Measurements from ENCODE around the gene PCDH17. TPM values are rescaled to one million over a fixed set of nuclear protein-coding genes. Genes with fewer than 3 reads are reported as not detected.

Gene PCDH17
- total and polyA plus RNA-seq, 4 donors: 0.59 to 8.8 (median 0.98) TPM

- no peaks in the 10 kb centered on the region for H3K36me3 ChIP-seq (ENCODE audit: control insufficient read depth in 4 of 4, insufficient read depth in 3 of 4, low read depth in 1 of 4, low read length in 3 of 4)
- no peak for TF ChIP-seq RAD21 (IDR thresholded peaks at IDR 0.05)
- no peak for TF ChIP-seq ATF3 (IDR thresholded peaks at IDR 0.05)
- TF ChIP-seq FOXA1 (IDR thresholded peaks at IDR 0.05): no peak
- TF ChIP-seq, protein P1, sequence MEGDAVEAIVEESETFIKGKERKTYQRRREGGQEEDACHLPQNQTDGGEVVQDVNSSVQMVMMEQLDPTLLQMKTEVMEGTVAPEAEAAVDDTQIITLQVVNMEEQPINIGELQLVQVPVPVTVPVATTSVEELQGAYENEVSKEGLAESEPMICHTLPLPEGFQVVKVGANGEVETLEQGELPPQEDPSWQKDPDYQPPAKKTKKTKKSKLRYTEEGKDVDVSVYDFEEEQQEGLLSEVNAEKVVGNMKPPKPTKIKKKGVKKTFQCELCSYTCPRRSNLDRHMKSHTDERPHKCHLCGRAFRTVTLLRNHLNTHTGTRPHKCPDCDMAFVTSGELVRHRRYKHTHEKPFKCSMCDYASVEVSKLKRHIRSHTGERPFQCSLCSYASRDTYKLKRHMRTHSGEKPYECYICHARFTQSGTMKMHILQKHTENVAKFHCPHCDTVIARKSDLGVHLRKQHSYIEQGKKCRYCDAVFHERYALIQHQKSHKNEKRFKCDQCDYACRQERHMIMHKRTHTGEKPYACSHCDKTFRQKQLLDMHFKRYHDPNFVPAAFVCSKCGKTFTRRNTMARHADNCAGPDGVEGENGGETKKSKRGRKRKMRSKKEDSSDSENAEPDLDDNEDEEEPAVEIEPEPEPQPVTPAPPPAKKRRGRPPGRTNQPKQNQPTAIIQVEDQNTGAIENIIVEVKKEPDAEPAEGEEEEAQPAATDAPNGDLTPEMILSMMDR (IDR thresholded peaks at IDR 0.05; ENCODE audit: low read depth, low read length, missing input control): no peak
- TF ChIP-seq ZBTB33 (IDR thresholded peaks at IDR 0.05): no peak
- TF ChIP-seq JUND (IDR thresholded peaks at IDR 0.05): no peak
- TF ChIP-seq REST (IDR thresholded peaks at IDR 0.05): no peak
- no peaks in the 10 kb centered on the region for H3K9me3 ChIP-seq (ENCODE audit: control insufficient read depth in 4 of 4, low read length in 3 of 4)
- H3K4me1 ChIP-seq (ENCODE audit: control insufficient read depth in 4 of 4, insufficient read depth in 4 of 4, low read length in 3 of 4): no peaks in the 10 kb centered on the region
- DNase-seq (ENCODE audit: low spot score): no peak
- H3K4me3 ChIP-seq (ENCODE audit: low read depth in 1 of 3, low read length in 3 of 3): no peak overlapping the region
- H3K27ac ChIP-seq (ENCODE audit: low read depth in 1 of 2, low read length in 2 of 2): no peak overlapping the region
- WGBS: 55% methylated on average over 2 of the region's 2 CpGs
- H3K9ac ChIP-seq (ENCODE audit: low read depth in 1 of 2, low read length in 2 of 2): no peak overlapping the region
- no peaks in the 10 kb centered on the region for H3K27me3 ChIP-seq (ENCODE audit: control insufficient read depth in 4 of 4, insufficient read depth in 4 of 4, low read length in 3 of 4)
Measured at GRCh38 chr13:57760951-57761350, 129.4 kb downstream of the PCDH17 start.

- no peaks in the 10 kb centered on the region for H3K4me1 ChIP-seq (ENCODE audit: control insufficient read depth in 4 of 4, insufficient read depth in 4 of 4, low read length in 3 of 4)
- no peaks in the 10 kb centered on the region for H3K9me3 ChIP-seq (ENCODE audit: control insufficient read depth in 4 of 4, low read length in 3 of 4)
- H3K9ac ChIP-seq (ENCODE audit: low read depth in 1 of 2, low read length in 2 of 2): no peak overlapping the region
- no peak for DNase-seq (ENCODE audit: low spot score)
- WGBS: 75% methylated on average over 1 of the region's 1 CpG
- H3K4me3 ChIP-seq (ENCODE audit: low read depth in 1 of 3, low read length in 3 of 3): no peak overlapping the region
- no peak overlapping the region for H3K27ac ChIP-seq (ENCODE audit: low read depth in 1 of 2, low read length in 2 of 2)
- no peaks in the 10 kb centered on the region for H3K27me3 ChIP-seq (ENCODE audit: control insufficient read depth in 4 of 4, insufficient read depth in 4 of 4, low read length in 3 of 4)
- no peaks in the 10 kb centered on the region for H3K36me3 ChIP-seq (ENCODE audit: control insufficient read depth in 4 of 4, insufficient read depth in 3 of 4, low read depth in 1 of 4, low read length in 3 of 4)
- TF ChIP-seq HNF4A (conservative IDR thresholded peaks at IDR 0.05): no peak
- TF ChIP-seq RXRA (IDR thresholded peaks at IDR 0.05): no peak
- no peak for TF ChIP-seq GABPA (IDR thresholded peaks at IDR 0.05 in 1 of 2, conservative IDR thresholded peaks at IDR 0.05 in 1 of 2)
- TF ChIP-seq REST (IDR thresholded peaks at IDR 0.05): no peak
- no peak for TF ChIP-seq ZBTB33 (IDR thresholded peaks at IDR 0.05)
- no peak for TF ChIP-seq TAF1 (conservative IDR thresholded peaks at IDR 0.05)
- no peak for TF ChIP-seq FOXA1 (IDR thresholded peaks at IDR 0.05)
- no peak for TF ChIP-seq JUND (IDR thresholded peaks at IDR 0.05)
- TF ChIP-seq, protein P1 (IDR thresholded peaks at IDR 0.05; ENCODE audit: low read depth, low read length, missing input control): no peak
- TF ChIP-seq SP1 (IDR thresholded peaks at IDR 0.05): no peak
- no peak for TF ChIP-seq RAD21 (IDR thresholded peaks at IDR 0.05)
- TF ChIP-seq NR2F2 (IDR thresholded peaks at IDR 0.05): no peak
- TF ChIP-seq, protein P2, sequence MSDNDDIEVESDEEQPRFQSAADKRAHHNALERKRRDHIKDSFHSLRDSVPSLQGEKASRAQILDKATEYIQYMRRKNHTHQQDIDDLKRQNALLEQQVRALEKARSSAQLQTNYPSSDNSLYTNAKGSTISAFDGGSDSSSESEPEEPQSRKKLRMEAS (IDR thresholded peaks at IDR 0.05): no peak
- no peak for TF ChIP-seq YY1 (IDR thresholded peaks at IDR 0.05)
Measured at GRCh38 chr13:57763689-57764088, 132.1 kb downstream of the PCDH17 start.
